GM19023 (cell line): ENCODE results near the gene TNFAIP2.
"Not testable (repeated sequence)": the region's sequence is repeated elsewhere in the genome, so short reads cannot be mapped to it uniquely, and the experiment has no call there.

Experiments
- ATAC-seq: cut with Tn5 transposase; IDR thresholded peaks from one replicate; pipeline ENCODE4 v1.9.1; 2021; ENCODE audit warnings: mild to moderate bottlenecking, moderate library complexity; ENCODE audit not compliant: unreplicated experiment

The TNFAIP2 gene

DNA sequence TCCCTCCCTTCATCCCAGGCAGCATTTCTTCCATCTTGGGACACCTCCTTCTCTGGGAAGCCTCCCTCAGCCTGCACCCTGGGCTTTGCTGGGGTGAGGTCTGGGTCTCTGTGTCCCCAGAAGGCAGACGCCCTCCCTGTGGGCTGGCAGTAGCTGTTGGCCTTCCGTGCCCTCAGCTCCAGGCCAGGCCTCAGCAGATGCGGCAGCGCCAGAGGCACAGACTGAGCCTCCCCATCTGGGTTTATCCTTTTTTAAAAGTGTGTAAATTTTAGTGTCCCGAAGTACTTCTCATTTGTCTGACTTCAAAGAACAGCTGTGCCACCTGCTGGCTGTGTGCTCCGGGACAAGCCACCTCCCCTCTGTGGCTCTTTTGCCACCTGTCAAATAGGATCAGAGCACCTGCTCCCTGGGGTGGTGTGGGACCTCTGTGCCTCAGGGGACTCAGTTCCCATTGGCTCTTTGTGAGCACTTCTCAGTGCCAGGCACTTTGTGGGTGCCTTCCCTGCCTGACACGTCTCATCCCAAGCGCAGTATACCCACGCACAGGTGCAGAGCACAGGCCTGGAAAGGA lies 17.6 kb upstream of the TNFAIP2 start:
- ATAC-seq, result no peak

DNA sequence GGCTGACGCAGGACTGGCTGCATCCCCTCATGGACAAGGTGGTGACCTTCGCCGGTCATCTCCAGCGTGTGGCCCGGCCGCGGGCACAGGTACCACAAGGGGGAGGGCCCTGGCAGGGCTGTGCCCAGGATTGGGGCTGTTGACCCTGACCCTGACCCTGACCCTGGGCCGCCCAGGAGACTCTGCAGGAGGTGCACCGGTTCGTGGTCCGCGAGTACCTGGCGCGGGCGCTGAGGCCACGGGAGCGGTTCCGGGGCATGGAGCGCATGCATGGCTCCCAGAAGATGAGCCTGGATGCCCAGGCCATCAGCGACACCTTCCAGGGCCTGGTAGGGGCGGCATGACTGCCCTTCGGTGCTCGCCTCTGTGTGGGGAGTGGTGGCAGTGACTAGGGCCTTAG lies 15.8 kb upstream of the TNFAIP2 start:
- no peak for ATAC-seq

DNA sequence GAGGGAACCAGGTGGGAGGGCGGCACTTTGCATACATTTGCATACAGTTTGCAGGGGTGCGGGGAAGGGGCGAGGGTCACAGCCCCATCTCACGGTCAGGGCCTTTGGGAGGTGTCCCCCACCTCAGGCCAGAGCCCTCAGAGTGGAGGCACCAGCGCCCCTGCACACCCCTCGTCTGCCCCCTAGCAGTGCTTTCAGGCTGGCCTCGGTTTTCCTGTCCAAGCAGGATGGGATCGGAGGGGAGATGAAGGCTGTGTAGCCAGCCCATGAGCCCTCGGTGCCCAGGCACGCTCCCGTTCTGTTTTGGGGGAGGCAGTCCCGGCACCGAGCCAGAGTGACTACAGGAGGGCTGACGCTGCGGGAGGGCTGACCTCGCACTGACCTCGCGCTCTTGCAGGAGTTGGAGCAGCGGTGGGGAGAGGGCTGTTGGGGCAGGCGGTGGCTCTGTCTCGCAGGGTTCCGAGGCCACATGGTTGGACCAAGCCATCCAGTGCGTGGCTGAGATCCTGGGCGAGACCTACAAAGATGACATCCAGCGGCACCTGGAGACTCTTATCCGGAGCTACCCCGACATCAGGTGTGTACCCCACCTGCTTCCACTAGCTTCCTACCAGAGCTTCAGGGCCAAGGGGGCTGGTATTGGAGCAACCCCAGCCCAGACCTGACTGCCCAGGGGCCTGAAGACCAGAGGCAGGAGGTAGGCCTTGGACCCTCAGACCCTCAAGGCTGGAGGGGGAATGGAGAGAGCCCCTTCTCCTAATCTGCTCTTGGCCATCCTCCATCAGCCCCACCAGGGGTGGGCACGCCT lies 15.1 kb upstream of the TNFAIP2 start:
- ATAC-seq, result no peak

DNA sequence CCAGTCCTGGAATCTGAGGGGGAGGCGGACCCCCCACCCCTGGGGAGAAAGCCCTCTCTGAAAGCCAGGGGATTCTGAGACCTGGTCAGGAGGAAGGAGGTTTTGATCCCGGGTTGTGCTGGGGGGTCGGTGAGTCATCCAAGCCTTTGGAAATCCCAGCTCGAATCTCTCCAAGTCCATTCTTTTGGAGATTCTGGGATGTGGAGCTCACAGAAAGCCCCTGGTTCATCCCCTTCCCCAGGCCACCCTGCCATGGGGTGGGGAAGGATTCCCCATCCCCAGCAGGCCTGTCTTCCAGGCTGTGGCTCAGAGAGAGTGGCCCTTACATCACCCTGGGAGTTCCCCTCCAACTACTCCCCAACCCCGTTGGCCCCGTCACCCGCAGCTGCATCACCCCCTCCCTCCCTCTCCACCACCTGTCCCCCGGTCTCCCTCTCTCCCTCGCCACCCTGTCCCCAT lies 14.5 kb upstream of the TNFAIP2 start:
- no peak for ATAC-seq

DNA sequence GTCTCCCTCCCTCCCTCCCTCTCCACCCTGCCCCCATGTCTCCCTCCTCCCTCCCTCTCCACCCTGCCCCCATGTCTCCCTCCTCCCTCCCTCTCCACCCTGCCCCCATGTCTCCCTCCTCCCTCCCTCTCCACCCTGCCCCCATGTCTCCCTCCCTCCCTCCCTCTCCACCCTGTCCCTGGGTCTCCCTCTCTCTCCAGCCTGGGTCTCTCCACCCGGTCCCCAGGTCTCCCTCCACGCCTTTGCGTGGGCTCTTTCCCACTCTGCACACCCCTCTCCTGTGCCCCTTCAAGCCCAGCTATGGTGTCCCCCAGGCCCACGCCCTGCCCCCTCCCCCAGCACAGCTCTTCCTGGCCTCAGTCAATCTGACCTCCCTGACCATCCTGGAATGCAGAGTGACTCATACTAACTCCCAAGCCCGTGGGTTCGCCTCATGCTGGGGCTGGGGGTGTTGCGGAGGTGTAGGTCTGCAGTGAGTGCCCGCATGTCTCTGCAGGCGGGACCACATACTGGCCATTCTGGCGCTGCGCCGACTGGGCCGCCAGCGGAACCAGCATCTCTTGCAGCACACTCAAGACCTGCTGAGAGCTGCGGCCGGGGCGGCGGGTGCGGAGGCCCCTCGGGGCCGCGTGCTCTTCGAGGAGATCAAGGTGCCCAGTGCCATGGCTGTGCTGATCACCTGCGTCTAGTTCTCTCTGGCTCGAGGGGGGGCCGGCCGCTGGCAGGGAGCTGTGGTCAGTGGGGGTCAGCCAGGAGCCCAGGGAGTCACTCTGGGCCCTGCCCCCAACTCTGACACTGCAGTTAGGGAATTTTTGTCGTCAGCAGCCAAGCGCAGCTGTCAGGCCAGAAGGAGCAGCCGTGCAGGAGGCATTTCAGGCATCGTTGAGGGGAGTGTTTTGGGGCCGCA lies 13.5 kb upstream of the TNFAIP2 start:
- ATAC-seq, result no peak

DNA sequence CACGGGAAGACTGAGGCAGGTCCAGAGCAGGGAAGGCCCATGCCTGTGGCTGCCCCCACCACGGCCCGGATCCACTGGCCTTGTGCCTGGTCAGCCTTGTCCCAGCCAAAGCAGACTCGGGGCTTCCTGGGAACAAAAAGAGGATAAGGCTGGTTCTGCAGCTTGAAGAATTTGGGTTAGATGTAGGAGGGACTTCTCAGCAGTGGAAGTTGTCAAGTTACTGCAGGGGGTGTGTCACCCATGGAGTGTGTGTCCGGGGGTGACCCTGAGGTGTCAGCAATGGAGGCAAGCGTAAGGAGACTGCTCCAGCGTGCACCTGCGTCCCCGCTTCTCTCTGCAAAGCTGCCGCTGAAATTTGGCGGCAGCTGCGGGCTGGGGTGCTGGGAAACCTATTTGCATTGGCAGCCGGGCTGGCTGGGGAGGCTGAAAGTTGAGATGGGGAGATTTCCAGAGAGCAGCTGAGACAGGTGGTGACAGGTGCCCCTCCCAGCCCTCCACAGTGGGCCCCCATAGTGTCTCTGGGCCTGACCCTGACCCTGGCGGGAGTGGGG lies 12.5 kb upstream of the TNFAIP2 start:
- ATAC-seq, result no peak

DNA sequence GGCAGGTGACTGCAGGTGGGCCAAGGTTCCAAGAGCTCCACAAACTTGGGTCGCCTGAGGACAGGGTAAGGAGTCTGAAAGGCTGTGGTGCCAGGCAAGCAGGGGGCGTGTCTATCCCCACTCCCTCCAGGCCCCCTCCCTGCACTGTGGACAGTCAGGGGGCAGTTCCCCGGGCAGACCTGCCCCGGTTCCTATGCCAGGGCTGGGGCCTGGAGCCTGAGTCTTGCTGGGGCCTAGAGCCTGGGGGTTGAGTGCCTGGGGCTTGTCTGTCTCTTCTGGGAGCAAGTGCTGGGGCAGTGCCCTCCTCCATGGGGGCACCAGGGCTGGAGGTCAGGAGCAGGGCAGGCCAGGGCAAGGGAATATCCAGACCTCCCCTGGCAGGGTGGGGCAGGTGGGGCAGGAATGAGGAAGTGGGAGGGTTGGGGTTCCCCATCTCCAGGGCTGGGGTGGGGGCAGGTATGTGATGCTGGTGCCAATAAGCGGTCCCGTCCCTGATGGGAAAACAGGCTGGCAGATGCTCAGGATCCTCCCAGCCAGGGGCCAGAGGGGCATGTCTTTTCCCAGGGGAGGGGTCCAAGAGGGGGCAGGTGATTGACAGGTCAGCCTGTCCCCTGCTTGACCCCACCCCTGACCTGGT lies 11.9 kb upstream of the TNFAIP2 start:
- ATAC-seq, result no peak

DNA sequence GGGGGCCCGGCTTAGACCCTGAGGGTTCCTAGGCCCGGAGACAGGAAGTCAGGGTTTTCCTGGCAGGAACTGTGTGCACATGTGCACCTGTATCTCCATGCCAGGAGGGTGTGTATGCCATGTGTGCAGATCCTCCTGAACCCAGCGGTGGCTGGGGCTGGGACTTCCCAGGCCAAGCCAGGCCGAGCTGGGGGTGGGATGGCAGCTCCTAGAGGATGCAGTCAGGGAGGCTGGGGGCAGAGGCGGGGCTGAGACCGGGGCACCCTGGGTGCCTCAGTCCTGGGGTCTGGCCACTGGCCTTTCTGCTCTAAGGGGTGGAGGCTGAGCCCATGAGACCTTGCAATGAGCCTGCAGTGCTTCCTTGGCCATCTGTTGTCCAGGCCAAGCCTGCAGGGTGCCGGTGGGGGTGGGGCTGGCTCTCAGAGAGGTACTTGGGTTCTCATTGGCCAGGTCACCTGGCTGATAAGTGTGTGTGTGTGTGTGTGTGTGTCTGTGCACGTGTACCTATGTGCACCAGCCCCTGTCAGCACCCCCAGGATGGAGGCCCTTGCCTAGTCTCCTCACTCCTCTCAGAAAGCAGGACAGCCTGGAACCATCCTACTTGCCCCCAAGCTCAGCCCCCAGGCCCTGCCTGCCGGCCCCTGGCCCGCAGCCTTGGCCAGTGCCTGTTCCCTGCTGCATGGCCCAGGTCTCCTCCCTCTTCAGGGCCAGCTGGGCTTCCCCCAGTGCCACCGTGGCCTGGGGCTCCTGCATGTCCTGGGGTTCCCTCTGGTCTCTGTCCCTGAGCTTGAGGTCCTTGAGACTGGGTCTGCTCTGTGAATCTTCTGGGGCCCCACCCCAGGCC lies 10.6 kb upstream of the TNFAIP2 start:
- ATAC-seq, result no peak

DNA sequence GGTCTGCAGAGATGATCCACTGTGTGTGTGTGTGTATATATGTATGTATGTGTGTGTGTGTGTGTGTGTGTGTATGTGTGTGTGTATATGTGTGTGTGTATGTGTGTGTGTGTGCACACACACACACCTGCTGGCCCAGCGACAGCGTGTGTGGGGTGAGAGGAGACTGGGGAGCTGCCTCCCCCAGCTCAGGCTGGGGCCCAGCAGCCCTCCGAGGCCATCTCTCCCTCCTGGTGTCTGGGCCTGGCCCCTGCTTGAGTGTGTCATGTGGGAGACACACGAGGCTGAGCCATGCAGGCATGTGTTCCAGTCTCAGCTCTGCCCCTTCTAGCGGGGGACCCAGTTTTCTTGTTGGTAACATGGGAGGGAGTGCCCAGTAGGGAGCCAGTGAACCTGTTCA lies 10.0 kb upstream of the TNFAIP2 start:
- ATAC-seq, result no peak

DNA sequence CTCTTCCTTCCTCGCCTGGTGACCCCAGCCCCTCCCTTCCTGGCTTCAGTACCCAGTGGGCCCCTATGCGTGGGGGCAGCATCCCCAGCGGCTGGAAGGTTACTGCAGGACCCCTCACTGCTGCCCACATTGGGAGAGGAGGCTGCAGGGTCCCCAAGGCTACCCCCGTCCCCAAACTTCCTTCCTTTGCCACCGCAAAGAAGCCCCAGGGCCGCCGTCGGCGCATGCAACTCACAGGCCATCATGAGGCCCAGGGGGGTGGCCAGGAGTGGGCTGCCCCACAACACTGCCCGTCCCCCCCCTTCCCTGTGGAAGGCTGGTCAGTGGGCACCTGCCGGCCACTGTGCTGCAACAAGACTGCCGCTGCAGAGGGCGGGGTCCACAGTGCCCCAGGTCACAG lies 9.5 kb upstream of the TNFAIP2 start:
- ATAC-seq, result no peak

DNA sequence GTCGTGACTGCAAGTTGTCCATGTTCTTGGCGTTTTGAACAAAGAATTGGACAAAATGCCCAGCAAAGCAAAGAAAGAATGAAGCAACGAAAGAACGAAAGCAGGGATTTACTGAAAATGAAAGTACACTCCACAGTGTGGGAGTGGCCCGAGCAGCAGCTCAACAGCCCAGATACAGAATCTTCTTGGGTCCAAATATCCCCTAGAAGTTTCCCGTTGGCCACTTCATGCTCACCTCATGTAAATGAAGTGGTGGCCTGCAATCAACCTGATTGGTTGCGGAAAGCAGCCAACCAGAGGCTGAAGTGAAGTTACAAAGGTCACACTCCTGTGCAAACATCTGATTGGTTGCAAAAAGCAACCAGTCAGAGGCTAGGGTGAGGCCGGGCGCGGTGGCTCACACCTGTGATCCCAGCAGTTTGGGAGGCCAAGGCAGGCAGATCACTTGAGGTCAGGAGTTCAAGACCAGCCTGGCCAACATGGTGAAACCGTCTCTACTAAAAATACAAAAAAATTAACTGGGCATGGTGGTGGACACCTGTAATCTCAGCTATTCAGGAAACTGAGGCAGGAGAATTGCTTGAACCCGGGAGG lies 8.1 kb upstream of the TNFAIP2 start:
- not testable (repeated sequence) for ATAC-seq

DNA sequence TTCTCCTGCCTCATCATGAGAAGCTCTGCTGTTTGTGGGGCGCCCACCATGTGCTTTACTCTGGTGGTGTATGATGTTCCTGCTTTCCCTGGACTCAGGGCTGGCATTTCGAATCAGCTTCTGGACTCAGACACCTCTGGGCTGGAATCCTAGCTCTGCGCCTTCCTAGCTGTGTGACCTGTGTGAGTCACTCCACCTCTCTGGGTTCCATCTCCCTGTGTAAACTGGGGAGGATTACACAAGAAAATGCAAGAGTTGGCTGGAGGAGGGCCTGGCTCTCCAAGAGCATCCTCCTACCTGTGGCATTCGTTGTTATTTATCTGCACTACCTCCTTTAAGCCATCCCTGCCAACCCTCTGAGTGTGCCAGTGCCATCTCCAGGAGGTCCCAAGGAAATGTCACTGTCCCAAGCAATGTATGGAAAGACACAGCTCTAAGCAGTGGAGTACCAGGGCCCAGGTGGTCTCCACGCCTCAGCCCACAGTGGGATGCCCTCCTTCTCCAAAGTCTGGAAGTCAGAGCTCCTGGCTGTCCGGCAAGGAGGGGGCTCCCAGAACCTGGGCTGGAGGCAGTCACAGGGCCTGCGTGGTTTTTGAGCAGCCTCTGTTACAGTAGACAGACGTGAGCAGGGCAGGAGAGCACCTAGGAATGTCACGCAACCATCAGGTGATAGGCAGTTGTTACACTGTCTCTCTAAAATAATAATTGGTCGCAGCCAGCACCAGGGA lies 7.3 kb upstream of the TNFAIP2 start:
- ATAC-seq, result no peak

DNA sequence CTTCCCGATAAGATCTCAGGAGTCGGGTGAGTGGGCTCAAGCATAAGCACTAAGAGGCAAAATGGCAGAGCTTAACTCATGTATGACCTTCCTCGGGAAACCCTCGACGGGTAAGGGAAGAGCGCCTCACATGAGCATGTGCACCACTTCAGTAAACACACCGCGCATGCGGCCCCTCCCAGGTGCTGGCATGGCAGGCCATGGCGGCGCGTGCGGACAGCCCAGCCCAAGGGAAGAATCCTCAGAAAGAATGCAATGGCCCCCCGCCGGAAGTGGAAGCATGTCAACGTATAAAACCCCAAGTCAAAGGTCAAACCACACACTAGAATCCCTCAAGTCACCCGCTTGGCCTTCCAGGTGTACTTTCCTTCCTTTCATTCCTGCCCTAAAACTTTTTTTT lies 6.6 kb upstream of the TNFAIP2 start:
- no peak for ATAC-seq

DNA sequence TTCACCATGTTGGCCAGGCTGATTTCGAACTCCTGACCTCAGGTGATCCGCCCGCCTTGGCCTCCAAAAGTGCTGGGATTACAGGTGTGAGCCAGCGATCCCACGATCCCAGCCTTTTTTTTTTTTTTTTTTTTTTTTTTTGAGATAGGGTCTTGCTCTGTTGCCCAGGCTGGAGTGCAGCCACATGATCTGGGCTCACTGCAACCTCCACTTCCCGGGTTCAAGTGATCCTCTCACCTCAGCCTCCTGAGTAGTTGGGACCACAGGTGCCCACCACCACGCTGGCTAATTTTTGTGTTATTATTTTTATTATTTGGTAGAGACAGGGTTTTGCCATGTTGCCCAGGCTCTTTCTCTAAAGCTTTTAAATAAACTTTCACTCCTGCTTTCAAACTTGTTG lies 5.8 kb upstream of the TNFAIP2 start:
- not testable (repeated sequence) for ATAC-seq

DNA sequence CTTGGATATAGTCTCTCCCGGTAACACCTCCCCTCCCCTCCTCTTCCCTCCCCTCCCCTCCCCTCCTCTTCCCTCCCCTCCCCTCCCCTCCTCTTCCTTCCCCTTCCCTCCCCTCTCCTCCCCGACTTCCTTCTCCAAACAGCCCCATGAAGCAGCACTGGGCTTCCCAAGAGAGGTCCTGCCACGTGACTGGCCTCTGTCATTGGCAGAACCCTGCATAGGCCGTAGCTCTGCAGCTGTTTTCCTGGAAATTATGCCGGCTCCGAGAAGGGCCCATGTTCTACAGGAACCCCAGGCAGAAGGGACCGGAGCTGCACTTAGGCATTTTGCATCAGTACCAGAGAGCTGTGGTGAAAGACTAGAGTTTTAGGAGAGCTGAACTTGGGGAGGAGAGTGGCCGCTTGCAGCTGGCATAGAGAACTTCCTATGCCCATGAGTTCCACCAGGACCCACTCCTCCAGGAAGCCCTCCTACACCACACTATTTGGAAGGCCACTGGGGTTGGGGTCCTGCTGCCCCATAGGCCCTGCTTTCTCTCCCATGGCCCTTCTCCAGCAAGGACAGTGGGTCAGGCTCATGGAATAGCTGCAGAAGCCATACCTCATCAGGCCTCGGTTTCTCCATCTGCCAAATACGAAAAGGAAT lies 5.1 kb upstream of the TNFAIP2 start:
- no peak for ATAC-seq

DNA sequence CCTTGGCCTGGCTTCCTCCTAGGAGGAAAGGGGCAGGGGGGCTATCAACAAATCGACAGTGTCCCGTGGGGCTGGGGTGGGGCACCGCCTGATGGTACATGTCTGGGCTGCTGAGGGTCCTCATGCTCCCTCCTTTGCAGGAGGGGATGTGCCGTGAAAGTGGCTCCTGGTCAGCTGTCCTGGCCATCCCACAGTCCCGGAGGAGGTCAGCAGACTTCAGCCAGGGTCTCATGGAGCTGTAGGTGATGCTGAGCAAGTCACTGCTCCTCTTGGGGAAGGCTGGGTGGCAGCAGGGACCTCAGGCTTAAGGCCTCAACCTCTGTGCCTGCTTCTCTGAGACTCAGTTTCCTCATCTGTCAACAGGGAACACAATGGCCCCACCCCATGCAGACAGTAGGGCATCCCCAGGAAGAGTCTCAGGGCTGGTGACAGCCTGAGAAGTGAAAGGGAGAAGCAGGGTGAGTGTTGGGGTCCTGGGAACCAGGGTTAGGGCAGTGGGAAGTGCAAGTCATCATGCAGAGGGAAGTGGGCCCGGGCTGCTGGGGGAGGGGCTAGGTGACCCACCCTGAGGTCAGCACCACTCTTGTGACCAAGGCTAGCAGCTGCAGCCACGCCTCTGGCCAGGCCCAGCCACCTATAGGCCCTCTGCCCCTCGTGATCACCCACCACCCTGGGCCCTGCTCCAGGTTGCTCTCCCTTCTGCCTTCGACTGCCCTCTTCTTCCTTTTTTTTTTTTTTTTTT lies 4.4 kb upstream of the TNFAIP2 start:
- ATAC-seq, result no peak

DNA sequence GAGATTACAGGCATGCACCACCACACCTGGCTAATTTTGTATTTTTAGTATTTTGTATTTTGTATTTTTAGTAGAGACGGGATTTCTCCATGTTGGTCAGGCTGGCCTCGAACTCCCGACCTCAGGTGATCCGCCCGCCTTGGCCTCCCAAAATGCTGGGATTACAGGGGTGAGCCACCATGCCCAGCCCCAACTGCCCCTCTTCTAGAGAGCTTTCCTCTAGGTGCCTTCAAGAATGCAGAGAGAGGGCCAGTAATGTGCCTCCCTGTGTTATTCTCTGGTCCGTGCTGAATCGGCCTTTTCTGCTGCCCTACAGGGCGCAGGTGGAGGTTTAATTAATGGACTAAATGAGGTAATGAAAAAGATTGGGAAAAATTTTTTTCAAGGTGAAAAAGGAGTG lies 3.7 kb upstream of the TNFAIP2 start:
- ATAC-seq, result not testable (repeated sequence)
